CD4-positive, alpha-beta T cell treated with Interleukin-10 for 1 hour (primary cell): ENCODE results near the gene EFL1.
"Not testable (repeated sequence)": the region's sequence is repeated elsewhere in the genome, so short reads cannot be mapped to it uniquely, and the experiment has no call there.

ENCODE experiments used
- DNase-seq: peaks from one replicate; pipeline ENCODE4 v3.0.0-alpha.2; 2020

Gene EFL1

DNA sequence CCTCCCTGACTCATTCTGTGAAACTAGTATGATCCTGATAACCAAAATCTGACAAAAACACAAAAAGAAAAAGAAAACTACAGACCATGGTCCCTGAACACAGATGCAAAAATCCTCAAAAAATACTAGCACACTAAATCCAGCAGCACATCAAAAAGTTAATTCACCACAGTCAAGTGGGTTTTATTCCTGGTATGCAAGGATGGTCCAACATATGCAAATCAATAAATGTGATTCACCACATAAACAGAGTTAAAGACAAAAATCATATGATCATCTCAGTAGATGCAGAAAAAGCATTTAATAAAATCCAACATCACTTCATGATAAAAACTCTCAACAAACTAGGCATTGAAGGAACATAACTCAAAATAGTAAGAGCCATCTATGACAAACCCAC is 12.9 kb upstream of the EFL1 start:
- DNase-seq: no peak

DNA sequence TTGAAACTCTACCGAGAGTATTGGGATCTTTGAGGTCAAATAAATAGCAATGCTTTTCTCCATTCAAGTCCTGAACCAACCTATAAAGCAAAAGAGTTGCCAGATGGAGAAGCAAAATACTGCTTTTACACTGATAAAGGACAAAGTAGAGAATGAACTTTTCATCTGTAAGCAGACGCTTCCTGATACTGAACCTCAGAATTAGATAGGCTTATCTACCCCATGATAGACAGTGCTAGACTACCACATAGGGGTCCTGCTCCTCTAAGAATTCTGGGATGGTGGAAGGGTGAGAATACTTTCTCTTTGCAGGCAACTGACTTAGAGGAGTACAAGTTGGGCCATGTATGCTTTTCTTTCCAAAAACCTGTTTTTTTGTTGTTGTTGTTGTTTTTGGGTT is 9.6 kb upstream of the EFL1 start:
- DNase-seq: no peak

- DNase-seq: not testable (repeated sequence)
Observed at GRCh38 chr15:82268454-82268853, 5.9 kb upstream of the EFL1 start.

DNA sequence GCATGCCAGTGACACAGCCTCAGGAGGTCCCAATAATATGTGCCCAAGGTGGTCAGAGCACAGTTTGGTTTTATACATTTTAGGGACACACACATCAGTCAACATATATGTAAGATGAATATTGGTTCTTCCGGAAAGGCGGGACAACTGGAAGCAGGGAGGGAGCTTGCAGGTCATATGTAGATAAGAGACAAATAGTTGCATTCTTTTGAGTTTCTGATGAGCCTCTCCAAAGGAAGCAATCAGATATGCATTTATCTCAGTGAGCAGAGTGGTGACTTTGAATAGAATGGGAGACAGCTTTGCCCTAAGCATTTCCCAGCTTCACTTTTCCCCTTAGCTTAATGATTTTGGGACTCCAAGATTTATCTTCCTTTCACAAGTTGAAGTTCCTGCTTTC is 4.6 kb upstream of the EFL1 start:
- DNase-seq: not testable (repeated sequence)

DNA sequence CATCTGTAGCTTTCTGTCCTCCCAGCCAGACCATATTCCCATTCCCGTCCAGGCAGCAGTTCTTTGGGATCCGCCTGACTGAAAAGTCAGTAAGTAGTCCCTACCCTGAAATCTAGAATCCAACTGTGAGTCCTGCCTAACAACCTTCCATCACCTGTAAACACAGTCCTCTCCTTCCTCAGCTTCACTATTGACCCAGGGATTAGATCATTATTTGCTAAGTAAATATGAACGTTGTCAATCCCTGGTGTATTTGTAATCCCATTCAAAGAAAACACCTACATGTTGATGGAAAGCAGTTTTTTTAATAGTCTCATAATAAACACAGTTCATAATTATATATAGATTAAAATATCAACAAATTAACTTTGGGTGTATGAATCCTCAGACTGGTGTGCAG is 816 bp upstream of the EFL1 start:
- no peak for DNase-seq

- DNase-seq: peak; percentile 12
Observed at GRCh38 chr15:82261566-82262421, 740 bp downstream of the EFL1 start.

- not testable (repeated sequence) for DNase-seq
Observed at GRCh38 chr15:82248261-82248660, 14.3 kb downstream of the EFL1 start.

DNA sequence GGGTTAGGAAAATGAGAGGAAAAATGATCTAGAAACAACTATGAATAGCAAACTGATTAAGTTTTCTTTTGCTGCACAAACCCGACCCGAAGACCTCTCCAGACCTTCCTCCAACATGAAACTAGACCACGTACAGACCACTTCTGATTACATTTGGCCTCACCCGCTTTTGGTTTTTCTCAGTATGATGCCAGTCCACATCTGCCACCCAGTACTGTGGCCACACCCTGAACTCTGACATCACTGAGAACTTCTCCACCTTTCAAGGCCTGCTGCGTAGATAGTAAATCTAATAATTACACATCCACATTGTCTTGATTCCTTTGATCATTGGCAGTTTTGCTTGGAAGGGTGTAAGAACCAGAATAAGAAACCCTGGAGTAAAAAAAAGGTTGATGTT is 16.6 kb downstream of the EFL1 start:
- not testable (repeated sequence) for DNase-seq

- DNase-seq: not testable (repeated sequence)
Observed at GRCh38 chr15:82243644-82244043, 18.9 kb downstream of the EFL1 start.

DNA sequence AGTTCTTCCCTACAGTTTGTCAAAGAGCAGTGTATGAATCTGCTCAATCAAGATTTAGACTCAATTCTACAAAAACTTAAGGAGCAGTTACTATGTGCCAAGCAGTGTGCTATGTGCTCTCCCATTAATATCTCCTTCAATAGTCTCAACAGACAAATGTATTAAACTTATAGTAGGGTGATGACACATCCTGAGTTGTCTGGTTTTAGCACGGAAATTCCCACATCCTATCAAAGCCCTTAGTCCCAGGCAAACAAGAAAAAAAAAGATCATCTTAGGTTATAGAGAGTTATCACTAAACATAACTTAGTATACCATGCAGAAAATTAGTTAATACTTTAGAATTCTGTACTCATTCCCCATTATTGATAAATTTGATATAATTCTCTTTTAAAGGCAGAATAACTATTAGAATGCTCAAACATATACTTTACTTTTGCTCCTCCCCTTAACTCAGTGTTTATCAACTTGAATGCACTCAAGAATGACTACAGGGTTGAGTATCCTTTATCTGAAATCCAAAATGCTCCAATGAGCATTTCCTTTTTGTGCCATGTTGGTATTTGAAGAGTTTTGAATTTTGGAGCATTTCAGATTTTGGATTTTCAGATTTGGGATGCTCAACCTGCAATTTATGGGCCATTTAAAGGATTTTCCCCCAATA is 20.6 kb downstream of the EFL1 start:
- DNase-seq: not testable (repeated sequence)

GRCh38 chr15:82239685-82240391 is 22.7 kb downstream of the EFL1 start:
- no peak for DNase-seq

GRCh38 chr15:82237944-82238534 is 24.5 kb downstream of the EFL1 start:
- DNase-seq: not testable (repeated sequence)

- DNase-seq: no peak
Observed at GRCh38 chr15:82231842-82232241, 30.7 kb downstream of the EFL1 start.

DNA sequence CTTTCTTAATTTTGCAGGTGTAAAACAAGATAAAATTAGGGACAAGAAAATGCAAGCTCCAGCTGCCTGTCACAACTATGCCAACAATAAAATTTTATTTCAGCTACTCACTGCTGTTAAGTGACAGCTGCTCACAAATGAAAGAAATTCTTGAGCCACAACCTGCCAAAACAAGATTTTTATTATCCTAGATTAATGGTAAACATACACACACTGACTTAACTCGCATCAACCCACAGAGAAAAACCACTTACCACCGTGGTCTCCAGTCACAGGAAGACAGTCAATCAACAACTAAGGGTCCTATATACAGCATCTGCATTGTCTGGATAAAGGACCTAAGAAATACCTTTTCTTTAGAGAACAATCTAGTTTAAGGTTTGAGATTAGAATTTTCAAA is 31.3 kb downstream of the EFL1 start:
- DNase-seq: no peak

- DNase-seq: no peak
Observed at GRCh38 chr15:82228750-82229149, 33.8 kb downstream of the EFL1 start.

DNA sequence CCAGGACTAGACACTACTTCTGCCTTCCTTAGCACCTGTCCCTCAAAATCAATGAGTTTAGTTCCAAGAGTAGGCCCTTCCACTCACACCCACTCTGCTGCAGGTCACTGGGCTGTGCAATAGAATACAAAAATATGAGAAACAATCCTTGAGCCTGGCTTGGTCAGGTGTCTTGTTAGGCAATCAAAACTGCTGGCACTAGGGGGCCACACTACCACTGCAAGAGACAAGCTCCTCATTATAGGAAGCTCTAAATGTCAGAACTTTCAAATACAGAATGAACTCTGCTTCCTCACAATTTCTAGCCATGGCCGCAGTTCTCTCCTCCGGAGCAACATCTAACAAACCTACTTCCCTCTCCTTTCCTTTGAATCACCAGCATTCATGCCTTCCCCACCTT is 41.0 kb downstream of the EFL1 start:
- DNase-seq: peak; percentile 3

DNA sequence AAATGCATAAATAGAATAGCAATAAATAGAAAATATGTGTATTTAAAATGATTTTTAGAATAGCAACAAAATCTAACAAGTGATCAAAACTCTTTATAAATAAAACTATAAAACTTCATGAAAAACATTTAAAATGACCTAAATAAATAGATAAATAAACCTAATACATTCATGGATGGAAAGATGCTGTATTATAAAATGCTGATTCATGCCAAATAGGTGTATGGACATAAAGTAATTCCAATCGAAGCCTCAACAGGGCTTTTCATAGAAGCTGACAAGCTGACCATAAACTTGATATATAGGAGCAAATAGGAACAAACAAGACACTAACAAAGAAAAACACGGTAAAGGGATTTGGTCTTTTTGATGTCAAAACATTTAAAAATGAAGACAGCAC is 46.4 kb downstream of the EFL1 start:
- not testable (repeated sequence) for DNase-seq

- not testable (repeated sequence) for DNase-seq
Observed at GRCh38 chr15:82212201-82212600, 50.3 kb downstream of the EFL1 start.

DNA sequence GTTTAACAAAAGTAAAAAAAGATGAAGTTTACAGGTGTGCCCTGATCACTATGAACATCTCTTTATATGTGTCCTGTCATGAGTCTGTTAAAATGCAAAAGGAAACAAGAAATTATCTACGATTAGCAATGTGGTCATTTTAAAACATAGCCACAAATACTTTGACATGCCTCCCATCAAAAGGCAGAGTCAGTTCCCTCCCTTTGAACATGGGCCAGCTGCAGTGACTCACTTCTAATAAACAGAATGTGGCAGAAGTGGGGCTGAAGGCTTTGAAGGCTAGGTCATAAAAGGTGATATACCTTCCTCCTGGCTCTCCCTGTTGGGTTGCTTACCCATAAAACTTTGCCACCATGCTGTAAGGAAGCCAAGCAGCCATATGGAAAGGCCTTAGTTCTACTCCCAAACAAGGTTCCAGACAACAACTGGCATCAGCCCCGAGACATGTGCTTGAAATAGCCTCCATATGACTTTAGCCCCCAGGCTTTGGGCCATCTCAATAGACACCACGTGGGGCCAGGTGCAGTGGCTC is 52.4 kb downstream of the EFL1 start:
- not testable (repeated sequence) for DNase-seq

- DNase-seq: not testable (repeated sequence)
Observed at GRCh38 chr15:82204575-82204974, 58.0 kb downstream of the EFL1 start.

GRCh38 chr15:82197733-82198594 is 64.6 kb downstream of the EFL1 start:
- DNase-seq: peak; percentile 55

DNA sequence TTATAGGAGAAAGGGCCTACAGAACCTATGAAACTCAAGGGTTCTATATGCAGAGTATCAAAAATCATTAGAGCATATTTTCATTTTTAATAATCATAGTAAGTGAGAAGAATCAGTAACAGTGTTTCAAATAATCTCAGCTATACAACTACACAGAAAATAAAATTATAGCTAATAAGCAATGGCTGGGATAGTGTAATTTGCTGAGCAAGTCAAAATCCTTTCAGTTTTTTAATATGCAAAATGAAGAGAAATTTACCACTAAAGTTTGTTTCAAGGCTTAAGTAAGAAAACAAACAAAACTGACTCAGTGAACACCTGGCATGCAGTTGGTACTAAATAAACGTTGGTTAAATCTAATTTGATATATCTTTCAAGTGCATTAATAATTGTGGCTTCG is 66.2 kb downstream of the EFL1 start:
- no peak for DNase-seq
